ENCODE measurements around the gene WTIP. TPM values are rescaled to one million over a fixed set of nuclear protein-coding genes. Genes with fewer than 3 reads are reported as not detected.

WTIP gene
- total RNA-seq, 1 experiment from 2014 or later: 4.7 TPM

DNA sequence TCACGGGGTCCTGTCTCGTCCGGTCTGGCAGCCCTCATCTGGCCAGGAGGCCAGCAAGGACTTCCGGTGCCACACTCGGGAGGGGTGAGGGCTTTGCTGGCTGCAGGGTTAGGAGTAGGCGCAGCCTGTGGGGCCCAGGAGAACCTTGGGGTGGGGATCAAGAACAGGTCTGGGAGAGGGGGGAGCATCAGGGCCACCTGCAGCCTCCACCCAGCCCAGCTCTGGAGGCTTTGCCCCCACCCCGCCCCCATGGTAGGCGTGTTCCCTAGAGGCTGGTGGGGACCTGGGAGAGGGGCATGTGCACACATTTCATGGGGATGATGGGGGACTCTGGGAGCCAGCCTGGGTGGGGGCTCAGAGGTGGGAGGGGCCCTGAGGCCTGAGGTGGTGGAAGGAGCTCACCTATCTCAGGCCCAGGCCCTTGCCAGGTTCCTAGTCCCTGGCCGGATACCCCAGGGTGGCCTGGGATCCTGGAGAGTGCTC is 23.3 kb downstream of the WTIP start:
- TF ChIP-seq EZH2 (IDR thresholded peaks at IDR 0.05; ENCODE audit: borderline replicate concordance, low read depth, low read length, poor library complexity, severe bottlenecking): no peak
- TF ChIP-seq, protein P1, sequence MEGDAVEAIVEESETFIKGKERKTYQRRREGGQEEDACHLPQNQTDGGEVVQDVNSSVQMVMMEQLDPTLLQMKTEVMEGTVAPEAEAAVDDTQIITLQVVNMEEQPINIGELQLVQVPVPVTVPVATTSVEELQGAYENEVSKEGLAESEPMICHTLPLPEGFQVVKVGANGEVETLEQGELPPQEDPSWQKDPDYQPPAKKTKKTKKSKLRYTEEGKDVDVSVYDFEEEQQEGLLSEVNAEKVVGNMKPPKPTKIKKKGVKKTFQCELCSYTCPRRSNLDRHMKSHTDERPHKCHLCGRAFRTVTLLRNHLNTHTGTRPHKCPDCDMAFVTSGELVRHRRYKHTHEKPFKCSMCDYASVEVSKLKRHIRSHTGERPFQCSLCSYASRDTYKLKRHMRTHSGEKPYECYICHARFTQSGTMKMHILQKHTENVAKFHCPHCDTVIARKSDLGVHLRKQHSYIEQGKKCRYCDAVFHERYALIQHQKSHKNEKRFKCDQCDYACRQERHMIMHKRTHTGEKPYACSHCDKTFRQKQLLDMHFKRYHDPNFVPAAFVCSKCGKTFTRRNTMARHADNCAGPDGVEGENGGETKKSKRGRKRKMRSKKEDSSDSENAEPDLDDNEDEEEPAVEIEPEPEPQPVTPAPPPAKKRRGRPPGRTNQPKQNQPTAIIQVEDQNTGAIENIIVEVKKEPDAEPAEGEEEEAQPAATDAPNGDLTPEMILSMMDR (conservative IDR thresholded peaks at IDR 0.05; ENCODE audit: low read depth, low read length): no peak
- Histone ChIP-seq H3K9me3 (ENCODE audit: low read depth, low read length, poor library complexity, severe bottlenecking) (no peaks in the 10 kb centered on the region), H3K36me3 (ENCODE audit: insufficient read depth, low read length, poor library complexity, severe bottlenecking) (no peaks in the 10 kb centered on the region), H3K4me1 (ENCODE audit: insufficient read depth, low read length, poor library complexity, severe bottlenecking) (no peaks in the 10 kb centered on the region), H3K27ac (ENCODE audit: low read depth, low read length, poor library complexity, severe bottlenecking) (no peak overlapping the region), H3K27me3 (replicated peaks; ENCODE audit: insufficient read depth, low read depth, low read length, poor library complexity) (no peaks in the 10 kb centered on the region), H3K4me3 (ENCODE audit: low read depth, low read length, poor library complexity, severe bottlenecking) (no peak overlapping the region)
- intact Hi-C loops (cut with micrococcal nuclease; ENCODE audit: unreplicated experiment): no loop called here
- ChIA-PET POLR2A (ENCODE audit: low non-redundant PET) (no interaction called here), CTCF (no interaction called here)
- no peak for DNase-seq (ENCODE audit: low spot score)
- no TSS peak for BruUV-seq (replicated peaks)

DNA sequence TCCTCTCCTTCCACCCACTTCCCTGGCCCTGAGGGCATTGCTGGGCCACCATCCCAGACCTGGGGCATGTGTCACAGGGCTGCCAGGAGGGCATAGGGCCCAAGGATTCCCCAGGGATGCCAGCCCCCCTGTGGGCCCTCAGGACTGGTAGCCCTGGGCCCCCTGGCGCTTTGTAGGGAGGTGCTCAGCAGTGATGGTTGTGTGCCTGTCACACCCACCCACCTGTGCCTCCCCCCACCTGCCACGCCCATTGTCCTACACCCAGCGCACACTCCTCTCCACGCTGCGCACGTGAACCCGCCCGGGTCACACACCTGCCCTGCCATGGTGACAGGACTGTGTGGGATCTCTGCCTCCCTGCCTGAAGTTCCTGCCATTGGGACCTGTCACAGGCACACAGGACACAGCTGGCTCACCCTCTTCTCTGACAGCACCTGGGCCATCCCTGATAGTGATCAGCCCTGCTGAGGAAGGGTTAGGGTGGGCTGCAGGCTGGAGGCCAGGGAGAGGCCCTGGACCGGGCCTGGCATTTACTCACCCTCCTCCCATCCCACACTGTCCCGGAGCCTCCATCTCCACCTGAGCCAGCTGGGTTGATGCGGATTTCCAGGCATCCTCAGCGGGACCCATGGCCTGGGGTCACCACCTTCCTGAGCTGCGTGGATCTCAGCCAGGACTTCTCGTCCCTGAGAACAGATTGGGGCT is 23.9 kb downstream of the WTIP start:
- no peaks in the 10 kb centered on the region for H3K4me1 ChIP-seq (ENCODE audit: insufficient read depth, low read length, poor library complexity, severe bottlenecking)
- no peaks in the 10 kb centered on the region for H3K9me3 ChIP-seq (ENCODE audit: low read depth, low read length, poor library complexity, severe bottlenecking)
- H3K4me3 ChIP-seq (ENCODE audit: low read depth, low read length, poor library complexity, severe bottlenecking): no peak overlapping the region
- TF ChIP-seq, protein P1 (conservative IDR thresholded peaks at IDR 0.05; ENCODE audit: low read depth, low read length): no peak
- TF ChIP-seq EZH2 (IDR thresholded peaks at IDR 0.05; ENCODE audit: borderline replicate concordance, low read depth, low read length, poor library complexity, severe bottlenecking): no peak
- POLR2A ChIA-PET (ENCODE audit: low non-redundant PET): no interaction called here
- H3K36me3 ChIP-seq (ENCODE audit: insufficient read depth, low read length, poor library complexity, severe bottlenecking): no peaks in the 10 kb centered on the region
- intact Hi-C loops (cut with micrococcal nuclease; ENCODE audit: unreplicated experiment): no loop called here
- no peak for DNase-seq (ENCODE audit: low spot score)
- H3K27ac ChIP-seq (ENCODE audit: low read depth, low read length, poor library complexity, severe bottlenecking): no peak overlapping the region
- H3K27me3 ChIP-seq (replicated peaks; ENCODE audit: insufficient read depth, low read depth, low read length, poor library complexity): no peaks in the 10 kb centered on the region
- CTCF ChIA-PET: no interaction called here
- BruUV-seq (replicated peaks): no TSS peak

DNA sequence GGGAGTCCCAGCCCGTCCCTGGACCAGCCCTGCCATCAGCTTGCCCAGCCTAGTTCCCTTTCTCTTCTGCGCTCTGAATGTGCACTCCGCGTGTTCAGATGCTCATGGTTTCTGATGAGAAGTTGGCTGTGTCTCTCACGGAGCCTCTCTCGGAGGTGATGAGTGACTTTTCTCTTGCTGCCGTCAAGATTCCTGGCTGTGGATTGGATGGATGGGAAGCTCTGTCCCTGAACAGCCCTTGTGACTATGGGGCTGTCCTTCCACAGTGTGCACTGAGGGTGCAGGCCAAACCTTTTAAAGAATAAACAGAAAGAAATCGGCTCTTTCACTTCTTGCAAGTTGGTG is 24.4 kb downstream of the WTIP start:
- H3K4me1 ChIP-seq (ENCODE audit: insufficient read depth, low read length, poor library complexity, severe bottlenecking): no peaks in the 10 kb centered on the region
- H3K9me3 ChIP-seq (ENCODE audit: low read depth, low read length, poor library complexity, severe bottlenecking): peaks cover 1% of the 10 kb centered on the region
- H3K27me3 ChIP-seq (replicated peaks; ENCODE audit: insufficient read depth, low read depth, low read length, poor library complexity): no peaks in the 10 kb centered on the region
- no peak overlapping the region for H3K4me3 ChIP-seq (ENCODE audit: low read depth, low read length, poor library complexity, severe bottlenecking)
- ChIA-PET CTCF (no interaction called here), POLR2A (ENCODE audit: low non-redundant PET) (no interaction called here)
- no peaks in the 10 kb centered on the region for H3K36me3 ChIP-seq (ENCODE audit: insufficient read depth, low read length, poor library complexity, severe bottlenecking)
- no TSS peak for BruUV-seq (replicated peaks)
- H3K27ac ChIP-seq (ENCODE audit: low read depth, low read length, poor library complexity, severe bottlenecking): no peak overlapping the region
- TF ChIP-seq, protein P1 (conservative IDR thresholded peaks at IDR 0.05; ENCODE audit: low read depth, low read length): no peak
- no peak for TF ChIP-seq EZH2 (IDR thresholded peaks at IDR 0.05; ENCODE audit: borderline replicate concordance, low read depth, low read length, poor library complexity, severe bottlenecking)
- no peak for DNase-seq (ENCODE audit: low spot score)
- intact Hi-C loops (cut with micrococcal nuclease; ENCODE audit: unreplicated experiment): no loop called here

Measured in A673 (cell line).